Fibroblast of lung (primary cell): ENCODE results near the gene STRN3.

Source experiments
- CTCF ChIP-seq, 2 donors: IDR thresholded peaks in 1 of 2; conservative IDR thresholded peaks in 1 of 2; 1 replicate in 1 of 2; 2 replicates in 1 of 2; pipeline ENCODE4 v1.5.1; 2011 to 2012; ENCODE audit warnings: low read length in 2 of 2, control low read depth in 1 of 2, inconsistent platforms in 1 of 2, low read depth in 1 of 2, mild to moderate bottlenecking in 1 of 2
- EZH2 ChIP-seq: IDR thresholded peaks from 2 replicates; pipeline ENCODE4 v1.5.1; 2012; ENCODE audit warnings: low read length, control low read depth, mild to moderate bottlenecking; ENCODE audit errors: missing control alignments

- TF ChIP-seq CTCF (conservative IDR thresholded peaks at IDR 0.05 in 1 of 2, IDR thresholded peaks at IDR 0.05 in 1 of 2; ENCODE audit: low read depth in 1 of 2, low read length in 2 of 2): no peak
- no peak for TF ChIP-seq EZH2
These were observed 97.7 kb downstream of the STRN3 start for GRCh38 chr14:30928462-30928861.
